ENCODE data around the gene SMURF1. TPM values are rescaled to one million over a fixed set of nuclear protein-coding genes. Genes with fewer than 3 reads are reported as not detected.
A peak's percentile ranks its signal among the peaks of the same experiment; 100 is the strongest.

Gene SMURF1
- total and polyA plus RNA-seq, 9 donors, result 7.3 to 11.2 (median 8.4) TPM

- Histone ChIP-seq H3K36me3 (ENCODE audit: control insufficient read depth, insufficient read depth, low read length) (peaks cover 78% of the 10 kb centered on the region), H3K4me1 (ENCODE audit: control insufficient read depth, insufficient read depth, low read length) (no peaks in the 10 kb centered on the region)
- 80% methylated on average over 2 of the region's 10 CpGs for WGBS (ENCODE audit: insufficient coverage)
Observed at GRCh38 chr7:99001482-99002147, 142.3 kb downstream of the SMURF1 start.

GRCh38 chr7:99000904-99001465 lies 142.9 kb downstream of the SMURF1 start:
- H3K27me3 ChIP-seq (ENCODE audit: control insufficient read depth, insufficient read depth, low read length), result no peaks in the 10 kb centered on the region
- WGBS (ENCODE audit: insufficient coverage), result 81% methylated on average over 5 of the region's 14 CpGs
- no peak for DNase-seq
- H3K9me3 ChIP-seq (replicated peaks; ENCODE audit: control insufficient read depth, low read depth, low read length), result no peaks in the 10 kb centered on the region
- H3K36me3 ChIP-seq (ENCODE audit: control insufficient read depth, insufficient read depth, low read length), result peaks cover 75% of the 10 kb centered on the region
- no peak overlapping the region for H3K27ac ChIP-seq (ENCODE audit: low read length)
- no peaks in the 10 kb centered on the region for H3K4me1 ChIP-seq (ENCODE audit: control insufficient read depth, insufficient read depth, low read length)
- no peak overlapping the region for H3K4me3 ChIP-seq (ENCODE audit: low read length)

More at GRCh38 chr7:99001482-99002147, 142.3 kb downstream of the SMURF1 start:
- Histone ChIP-seq H3K27me3 (ENCODE audit: control insufficient read depth, insufficient read depth, low read length) (no peaks in the 10 kb centered on the region), H3K27ac (ENCODE audit: low read length) (no peak overlapping the region), H3K9me3 (replicated peaks; ENCODE audit: control insufficient read depth, low read depth, low read length) (no peaks in the 10 kb centered on the region), H3K4me3 (ENCODE audit: low read length) (no peak overlapping the region)
- no peak for DNase-seq

- H3K27me3 ChIP-seq (ENCODE audit: control insufficient read depth, insufficient read depth, low read length), result no peaks in the 10 kb centered on the region
- no peak overlapping the region for H3K4me3 ChIP-seq (ENCODE audit: low read length)
- H3K4me1 ChIP-seq (ENCODE audit: control insufficient read depth, insufficient read depth, low read length), result no peaks in the 10 kb centered on the region
- peak; percentile 61 for DNase-seq
- WGBS (ENCODE audit: insufficient coverage), result 91% methylated on average over 14 of the region's 20 CpGs
- no peak overlapping the region for H3K27ac ChIP-seq (ENCODE audit: low read length)
- H3K36me3 ChIP-seq (ENCODE audit: control insufficient read depth, insufficient read depth, low read length), result peaks cover 75% of the 10 kb centered on the region
- H3K9me3 ChIP-seq (replicated peaks; ENCODE audit: control insufficient read depth, low read depth, low read length), result no peaks in the 10 kb centered on the region
Observed at GRCh38 chr7:99000196-99000903, 143.6 kb downstream of the SMURF1 start.

- 77% methylated on average over 7 of the region's 10 CpGs for WGBS (ENCODE audit: insufficient coverage)
- Histone ChIP-seq H3K27me3 (ENCODE audit: control insufficient read depth, insufficient read depth, low read length) (no peaks in the 10 kb centered on the region), H3K4me3 (ENCODE audit: low read length) (no peak overlapping the region), H3K36me3 (ENCODE audit: control insufficient read depth, insufficient read depth, low read length) (peaks cover 75% of the 10 kb centered on the region), H3K4me1 (ENCODE audit: control insufficient read depth, insufficient read depth, low read length) (no peaks in the 10 kb centered on the region), H3K27ac (ENCODE audit: low read length) (no peak overlapping the region), H3K9me3 (replicated peaks; ENCODE audit: control insufficient read depth, low read depth, low read length) (no peaks in the 10 kb centered on the region)
- peak; percentile 68 for DNase-seq
Observed at GRCh38 chr7:98998821-98999725, 144.8 kb downstream of the SMURF1 start.

- no peaks in the 10 kb centered on the region for H3K27me3 ChIP-seq (ENCODE audit: control insufficient read depth, insufficient read depth, low read length)
- no peaks in the 10 kb centered on the region for H3K9me3 ChIP-seq (replicated peaks; ENCODE audit: control insufficient read depth, low read depth, low read length)
- no peak overlapping the region for H3K27ac ChIP-seq (ENCODE audit: low read length)
- no peaks in the 10 kb centered on the region for H3K4me1 ChIP-seq (ENCODE audit: control insufficient read depth, insufficient read depth, low read length)
- peaks cover 78% of the 10 kb centered on the region for H3K36me3 ChIP-seq (ENCODE audit: control insufficient read depth, insufficient read depth, low read length)
- H3K4me3 ChIP-seq (ENCODE audit: low read length), result no peak overlapping the region
- 40% methylated on average over 1 of the region's 3 CpGs for WGBS (ENCODE audit: insufficient coverage)
- DNase-seq, result peak; percentile 81
Observed at GRCh38 chr7:98997846-98998245, 146.1 kb downstream of the SMURF1 start.

GRCh38 chr7:98996150-98996552 lies 147.8 kb downstream of the SMURF1 start:
- WGBS (ENCODE audit: insufficient coverage), result 96% methylated on average over 13 of the region's 15 CpGs
- Histone ChIP-seq H3K9me3 (replicated peaks; ENCODE audit: control insufficient read depth, low read depth, low read length) (no peaks in the 10 kb centered on the region), H3K4me3 (ENCODE audit: low read length) (no peak overlapping the region), H3K4me1 (ENCODE audit: control insufficient read depth, insufficient read depth, low read length) (no peaks in the 10 kb centered on the region), H3K27ac (ENCODE audit: low read length) (no peak overlapping the region), H3K36me3 (ENCODE audit: control insufficient read depth, insufficient read depth, low read length) (peaks cover 79% of the 10 kb centered on the region), H3K27me3 (ENCODE audit: control insufficient read depth, insufficient read depth, low read length) (no peaks in the 10 kb centered on the region)
- no peak for DNase-seq

GRCh38 chr7:98995523-98996149 lies 148.3 kb downstream of the SMURF1 start:
- Histone ChIP-seq H3K9me3 (replicated peaks; ENCODE audit: control insufficient read depth, low read depth, low read length) (no peaks in the 10 kb centered on the region), H3K4me1 (ENCODE audit: control insufficient read depth, insufficient read depth, low read length) (no peaks in the 10 kb centered on the region), H3K4me3 (ENCODE audit: low read length) (no peak overlapping the region), H3K27me3 (ENCODE audit: control insufficient read depth, insufficient read depth, low read length) (no peaks in the 10 kb centered on the region), H3K36me3 (ENCODE audit: control insufficient read depth, insufficient read depth, low read length) (peaks cover 79% of the 10 kb centered on the region), H3K27ac (ENCODE audit: low read length) (no peak overlapping the region)
- DNase-seq, result no peak
- WGBS (ENCODE audit: insufficient coverage), result 95% methylated on average over 16 of the region's 16 CpGs

- Histone ChIP-seq H3K4me3 (ENCODE audit: low read length) (no peak overlapping the region), H3K9me3 (replicated peaks; ENCODE audit: control insufficient read depth, low read depth, low read length) (no peaks in the 10 kb centered on the region), H3K27ac (ENCODE audit: low read length) (no peak overlapping the region), H3K27me3 (ENCODE audit: control insufficient read depth, insufficient read depth, low read length) (no peaks in the 10 kb centered on the region), H3K36me3 (ENCODE audit: control insufficient read depth, insufficient read depth, low read length) (peaks cover 79% of the 10 kb centered on the region), H3K4me1 (ENCODE audit: control insufficient read depth, insufficient read depth, low read length) (no peaks in the 10 kb centered on the region)
- 91% methylated on average over 13 of the region's 13 CpGs for WGBS (ENCODE audit: insufficient coverage)
- DNase-seq, result no peak
Observed at GRCh38 chr7:98995111-98995510, 148.8 kb downstream of the SMURF1 start.

GRCh38 chr7:98994046-98994944 lies 149.6 kb downstream of the SMURF1 start:
- WGBS (ENCODE audit: insufficient coverage), result 96% methylated on average over 25 of the region's 34 CpGs
- H3K36me3 ChIP-seq (ENCODE audit: control insufficient read depth, insufficient read depth, low read length), result peaks cover 76% of the 10 kb centered on the region
- no peak for DNase-seq

More at GRCh38 chr7:98994046-98994944, 149.6 kb downstream of the SMURF1 start:
- Histone ChIP-seq H3K9me3 (replicated peaks; ENCODE audit: control insufficient read depth, low read depth, low read length) (no peaks in the 10 kb centered on the region), H3K4me1 (ENCODE audit: control insufficient read depth, insufficient read depth, low read length) (no peaks in the 10 kb centered on the region), H3K27ac (ENCODE audit: low read length) (no peak overlapping the region), H3K27me3 (ENCODE audit: control insufficient read depth, insufficient read depth, low read length) (no peaks in the 10 kb centered on the region), H3K4me3 (ENCODE audit: low read length) (no peak overlapping the region)
